ENCODE data around the gene ACIN1.

GRCh38 chr14:23103581-23103980 is 8.6 kb upstream of the ACIN1 start:
- TF ChIP-seq NFIC (IDR thresholded peaks at IDR 0.05), result no peak
- no peak for TF ChIP-seq CREB1 (IDR thresholded peaks at IDR 0.05; ENCODE audit: low read depth)
- no peak for TF ChIP-seq REST (IDR thresholded peaks at IDR 0.05; ENCODE audit: low read depth)
- no peak for TF ChIP-seq EP300 (IDR thresholded peaks at IDR 0.05; ENCODE audit: borderline replicate concordance)
- TF ChIP-seq TEAD4 (IDR thresholded peaks at IDR 0.05), result no peak
- no peak for TF ChIP-seq CEBPB (IDR thresholded peaks at IDR 0.05)
- TF ChIP-seq ZBTB7A (IDR thresholded peaks at IDR 0.05; ENCODE audit: low read depth), result no peak
- no peak for TF ChIP-seq RAD21 (IDR thresholded peaks at IDR 0.05; ENCODE audit: low read depth)
- no peak for TF ChIP-seq USF1 (IDR thresholded peaks at IDR 0.05)
- TF ChIP-seq YY1 (IDR thresholded peaks at IDR 0.05; ENCODE audit: low read depth), result no peak
- TF ChIP-seq EGR1 (IDR thresholded peaks at IDR 0.05), result no peak

Measured in Ishikawa (cell line).